Uterine smooth muscle cell (primary cell): ENCODE results near the gene CELF3. TPM values are rescaled to one million over a fixed set of nuclear protein-coding genes. Genes with fewer than 3 reads are reported as not detected.

ENCODE experiments used
- total RNA-seq: library from RNA; depleted of rRNA; stranded (reverse); fragments of >200 nt; gene quantifications from 2 replicates; pipeline ENCODE4 v1.2.3, GENCODE V29; 2014

CELF3 gene
- not detected in 2 replicates for total RNA-seq

DNA sequence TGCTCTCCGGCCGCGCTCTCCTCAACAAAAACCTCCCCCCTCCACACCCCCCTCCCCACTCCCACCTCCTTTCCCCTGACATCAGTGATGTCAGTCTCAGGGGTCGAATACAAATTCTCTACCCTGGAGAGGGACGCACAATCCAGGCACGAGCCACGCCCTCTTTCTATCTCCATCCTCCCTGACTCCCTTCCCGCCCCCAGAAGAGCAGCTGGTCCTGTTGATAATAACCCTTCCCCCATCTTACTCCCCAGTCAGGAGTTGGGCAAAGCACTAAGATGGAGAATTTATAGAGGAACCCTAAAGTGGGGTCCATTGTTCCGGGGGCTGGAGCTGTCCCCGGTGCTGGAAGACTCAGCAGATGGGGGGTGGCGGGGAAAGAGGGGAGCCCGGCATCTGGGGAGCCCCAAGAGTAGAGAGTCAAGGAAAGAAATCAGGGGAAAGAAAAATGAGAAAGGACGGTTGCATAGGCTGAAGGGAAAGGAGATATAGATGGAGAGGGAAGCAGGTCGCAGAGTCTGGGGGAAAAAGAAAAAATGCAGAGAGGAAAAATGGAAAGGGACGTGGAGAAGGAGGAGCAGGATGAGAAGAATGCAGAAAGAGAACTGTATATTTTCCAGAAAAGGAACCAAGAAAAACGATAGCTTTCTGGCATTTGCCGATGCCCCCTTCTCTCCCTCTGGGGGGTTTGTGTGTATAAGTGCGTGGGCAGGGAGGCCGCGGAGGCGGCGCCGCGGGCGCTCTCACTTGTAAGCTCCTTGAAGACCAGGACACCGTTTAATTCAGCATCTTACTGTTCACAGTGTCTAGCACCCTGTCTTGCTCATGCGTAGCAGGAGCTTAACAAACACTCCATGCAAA lies at the start of gene CELF3:
CELF3 (minus strand) TSS at position 33 of the 861 bp plus-strand sequence. CDS start 783 bp downstream, outside the sequence.

DNA sequence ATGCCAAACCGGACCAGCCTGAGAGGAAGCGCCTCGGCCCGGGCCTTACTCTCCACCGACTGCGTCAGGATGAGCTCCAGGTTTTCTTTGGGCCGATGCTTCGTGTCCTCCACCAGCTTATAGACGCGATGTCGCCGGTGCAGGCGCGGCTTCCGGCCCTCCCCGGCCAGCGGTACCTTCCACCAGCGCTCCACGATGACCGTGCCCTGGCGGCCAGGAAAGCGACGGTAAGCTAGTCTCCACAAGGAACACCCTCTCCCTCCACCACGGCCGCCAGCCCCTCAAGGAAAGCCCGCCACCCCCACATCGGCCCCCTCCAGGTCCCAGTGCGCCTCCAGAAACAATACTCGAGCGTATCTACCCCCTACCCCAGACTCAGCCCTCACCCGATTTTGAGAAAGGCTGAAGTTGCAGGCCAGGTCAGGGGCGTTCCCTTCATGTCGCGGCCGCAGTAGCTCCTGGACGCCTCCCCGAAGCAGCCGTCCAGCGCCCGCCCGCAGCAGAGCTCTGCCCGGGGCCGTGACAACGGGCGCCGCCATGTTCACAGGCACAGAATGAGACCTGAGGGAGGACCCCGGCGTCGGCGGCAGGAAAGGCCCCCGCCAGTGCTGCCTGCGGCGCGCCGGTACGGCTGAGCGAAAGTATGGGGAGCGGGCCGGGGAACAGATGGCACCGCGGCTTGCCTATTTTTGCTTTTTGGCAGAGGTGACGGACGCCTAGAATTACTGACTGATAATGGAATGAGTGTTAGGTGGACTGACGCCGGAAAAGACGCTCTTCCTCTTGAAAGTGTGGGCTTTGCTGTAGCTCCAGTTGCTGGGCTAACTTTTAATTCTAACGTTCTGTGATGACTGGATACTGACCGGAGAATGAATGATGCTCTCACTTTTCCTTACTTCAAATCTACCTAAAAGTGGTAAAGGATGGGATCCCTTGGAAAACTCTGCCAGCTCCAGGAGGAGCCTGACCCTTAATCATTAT lies 46.6 kb upstream of the CELF3 start, which contains the start of gene MRPL9:
MRPL9 (minus strand) TSS at position 556 of the 981 bp plus-strand sequence; CDS start at position 539, 17 bp downstream.

GRCh38 chr1:151720974-151721787 lies 4.6 kb upstream of the CELF3 start, which contains the start of gene RIIAD1:
TSS of gene RIIAD1 (plus strand) at chr1:151721522. CDS start at chr1:151721537, 15 bp downstream.

Other genes with a start within 250 kb of the CELF3 start
- gene CGN, start 205.4 kb downstream of the CELF3 start, total RNA-seq: 0.11 and 0.12 TPM in 2 replicates
- gene TUFT1, start 176.5 kb downstream of the CELF3 start, total RNA-seq: 4.5 and 8.5 TPM in 2 replicates
- 36.2 and 40.7 TPM in 2 replicates for gene SNX27, start 104.8 kb downstream of the CELF3 start, total RNA-seq
- not detected in 2 replicates for gene RIIAD1, start 4.7 kb upstream of the CELF3 start, total RNA-seq
- 75.2 and 91.1 TPM in 2 replicates for gene MRPL9, start 46.7 kb upstream of the CELF3 start, total RNA-seq
- gene TDRKH, start 73.7 kb upstream of the CELF3 start, total RNA-seq: 3.5 and 4.2 TPM in 2 replicates
- gene LINGO4, start 88.6 kb upstream of the CELF3 start, total RNA-seq: under 0.01 TPM in 1 of 2 replicates, not detected in the other
- not detected in 2 replicates for gene RORC, start 115.0 kb upstream of the CELF3 start, total RNA-seq
- not detected in 2 replicates for gene C2CD4D, start 123.0 kb upstream of the CELF3 start, total RNA-seq
- not detected in 2 replicates for gene THEM5, start 136.9 kb upstream of the CELF3 start, total RNA-seq
- gene THEM4, start 192.7 kb upstream of the CELF3 start, total RNA-seq: 7.0 and 8.3 TPM in 2 replicates